Mucosa of stomach (tissue), 1 donor: Measurements from ENCODE around the gene ZNF518A.

Experiments
- H3K27me3 ChIP-seq: one replicate; pipeline ENCODE4 v1.7.0; 2013; ENCODE audit warnings: mild to moderate bottlenecking, low read length; ENCODE audit not compliant: control insufficient read depth, insufficient read depth
- H3K36me3 ChIP-seq: one replicate; pipeline ENCODE4 v1.7.0; 2013; ENCODE audit warnings: low read length; ENCODE audit not compliant: control insufficient read depth, insufficient read depth
- H3K4me1 ChIP-seq: one replicate; pipeline ENCODE4 v1.7.0; 2013; ENCODE audit warnings: mild to moderate bottlenecking, low read length; ENCODE audit not compliant: control insufficient read depth, insufficient read depth
- H3K4me3 ChIP-seq: one replicate; pipeline ENCODE4 v1.7.0; 2013; ENCODE audit warnings: low read length
- H3K9ac ChIP-seq: one replicate; pipeline ENCODE4 v1.7.0; 2013; ENCODE audit warnings: mild to moderate bottlenecking, low read length, moderate library complexity
- H3K9me3 ChIP-seq: one replicate; pipeline ENCODE4 v1.7.0; 2013; ENCODE audit warnings: mild to moderate bottlenecking, low read length, moderate library complexity; ENCODE audit not compliant: control insufficient read depth
- donor health status: Pancreatic carcinoma.

The ZNF518A gene

GRCh38 chr10:96112531-96112930 is 17.6 kb upstream of the ZNF518A start:
- no peaks in the 10 kb centered on the region for H3K4me1 ChIP-seq
- H3K27me3 ChIP-seq = peaks cover 37% of the 10 kb centered on the region
- H3K36me3 ChIP-seq = no peaks in the 10 kb centered on the region

GRCh38 chr10:96118604-96119450 is 11.3 kb upstream of the ZNF518A start:
- H3K4me1 ChIP-seq = no peaks in the 10 kb centered on the region
- H3K4me3 ChIP-seq = no peak overlapping the region
- peaks cover 9% of the 10 kb centered on the region for H3K27me3 ChIP-seq

More at GRCh38 chr10:96112531-96112930, 17.6 kb upstream of the ZNF518A start:
- H3K9ac ChIP-seq = no peak overlapping the region
- no peaks in the 10 kb centered on the region for H3K9me3 ChIP-seq
- H3K4me3 ChIP-seq = no peak overlapping the region

DNA sequence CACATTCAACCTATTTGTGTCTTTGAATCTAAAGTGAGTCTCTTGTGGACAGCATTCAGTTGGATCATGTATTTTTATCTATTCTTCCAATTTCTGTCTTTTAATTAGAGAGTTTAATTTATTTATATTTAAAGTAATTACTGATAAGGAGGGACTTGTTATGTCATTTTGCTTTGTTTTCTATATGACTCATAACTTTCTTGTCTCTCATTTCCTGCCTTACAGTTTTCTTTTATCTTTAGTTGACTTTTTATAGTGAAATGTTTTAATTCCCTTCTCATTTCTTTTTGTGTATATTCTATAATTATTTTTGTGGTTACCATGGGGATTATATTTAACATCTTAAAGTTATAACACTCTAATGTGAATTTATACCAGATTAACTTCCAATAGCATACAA is 7.3 kb upstream of the ZNF518A start:
- H3K9ac ChIP-seq = no peak overlapping the region
- H3K27me3 ChIP-seq = peaks cover 5% of the 10 kb centered on the region
- H3K9me3 ChIP-seq = no peaks in the 10 kb centered on the region
- H3K4me3 ChIP-seq = no peak overlapping the region
- no peaks in the 10 kb centered on the region for H3K36me3 ChIP-seq
- H3K4me1 ChIP-seq = no peaks in the 10 kb centered on the region

More at GRCh38 chr10:96118604-96119450, 11.3 kb upstream of the ZNF518A start:
- no peaks in the 10 kb centered on the region for H3K36me3 ChIP-seq
- H3K9ac ChIP-seq = no peak overlapping the region
- H3K9me3 ChIP-seq = no peaks in the 10 kb centered on the region

DNA sequence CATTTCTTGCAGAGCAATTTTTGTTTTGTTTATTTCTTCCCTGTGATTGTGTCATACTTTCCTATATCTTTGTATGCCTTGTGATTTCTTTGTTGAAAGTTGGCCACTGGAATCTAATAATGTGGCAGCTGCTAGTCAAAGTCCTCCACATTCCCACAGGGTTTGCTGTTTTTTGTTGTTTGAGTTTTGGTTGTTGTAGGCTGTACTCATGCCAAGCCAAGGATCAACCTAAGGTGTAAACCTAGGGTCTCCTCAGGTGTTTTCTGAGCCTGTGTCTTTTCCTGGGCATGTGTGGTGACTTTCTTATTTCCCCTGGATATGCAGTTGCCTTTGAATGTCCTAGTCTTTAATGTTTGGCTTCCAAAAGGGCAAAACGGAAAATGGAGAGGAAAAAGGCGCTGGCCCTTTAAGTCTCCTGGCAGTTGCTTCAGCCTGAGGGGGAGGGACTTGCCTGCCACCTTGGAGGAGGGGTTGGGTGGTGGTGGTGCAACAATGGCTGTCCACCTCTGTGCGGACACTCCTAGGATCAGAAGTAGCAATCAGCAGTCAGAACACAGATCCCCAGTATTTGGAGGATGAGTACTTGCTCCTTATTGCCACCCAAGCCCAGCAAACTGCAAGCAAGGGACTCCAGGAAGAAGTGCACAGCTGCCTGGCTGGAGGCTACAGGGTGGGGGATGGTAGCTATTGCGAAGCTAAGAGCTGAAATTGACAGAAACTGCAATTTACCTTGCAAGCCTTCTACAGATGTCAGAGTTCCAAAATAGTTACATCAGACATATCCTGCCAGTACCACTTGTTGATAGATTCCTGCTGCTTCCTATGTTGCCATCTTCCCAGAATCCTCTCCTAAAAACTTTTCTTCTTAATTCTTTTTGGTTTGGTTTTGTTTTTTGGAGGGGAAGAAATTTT is 5.6 kb upstream of the ZNF518A start:
- H3K9me3 ChIP-seq = no peaks in the 10 kb centered on the region
- peaks cover 4% of the 10 kb centered on the region for H3K4me1 ChIP-seq
- peak overlapping the region; percentile 45 for H3K4me3 ChIP-seq
- H3K27me3 ChIP-seq = peaks cover 4% of the 10 kb centered on the region
- no peaks in the 10 kb centered on the region for H3K36me3 ChIP-seq
- H3K9ac ChIP-seq = peak overlapping the region; percentile 33

- Histone ChIP-seq H3K27me3 (peaks cover 4% of the 10 kb centered on the region), H3K36me3 (no peaks in the 10 kb centered on the region), H3K4me1 (peaks cover 6% of the 10 kb centered on the region), H3K9me3 (no peaks in the 10 kb centered on the region), H3K4me3 (no peak overlapping the region), H3K9ac (no peak overlapping the region)
Observed at GRCh38 chr10:96125142-96125515, 5.0 kb upstream of the ZNF518A start.

GRCh38 chr10:96130326-96130995 is 364 bp downstream of the ZNF518A start:
- H3K27me3 ChIP-seq = peaks cover 4% of the 10 kb centered on the region
- H3K4me3 ChIP-seq = peak overlapping the region; percentile 96
- H3K9me3 ChIP-seq = no peaks in the 10 kb centered on the region
- H3K9ac ChIP-seq = peak overlapping the region; percentile 98
- H3K36me3 ChIP-seq = no peaks in the 10 kb centered on the region
- H3K4me1 ChIP-seq = peaks cover 6% of the 10 kb centered on the region

DNA sequence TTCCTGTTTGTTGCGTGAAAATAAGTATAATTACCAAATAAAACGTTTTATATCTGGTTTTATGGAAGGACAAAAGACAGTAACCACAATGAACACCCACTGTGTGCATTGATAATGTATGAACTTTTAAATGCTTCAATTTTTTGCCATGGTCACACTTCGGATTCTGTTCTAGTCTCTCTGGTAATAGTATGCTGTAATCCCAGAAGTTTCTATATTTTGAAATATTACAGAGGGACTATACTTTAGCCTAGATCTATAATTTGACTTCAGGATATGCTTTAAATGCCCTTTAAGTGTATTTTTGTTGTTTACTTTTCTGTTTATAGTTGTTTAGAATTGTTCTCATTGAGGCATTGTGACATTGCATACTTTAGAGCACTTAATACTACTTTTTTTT is 1.5 kb downstream of the ZNF518A start:
- Histone ChIP-seq H3K4me3 (no peak overlapping the region), H3K27me3 (peaks cover 4% of the 10 kb centered on the region), H3K9me3 (no peaks in the 10 kb centered on the region), H3K9ac (no peak overlapping the region), H3K4me1 (peaks cover 6% of the 10 kb centered on the region), H3K36me3 (no peaks in the 10 kb centered on the region)

DNA sequence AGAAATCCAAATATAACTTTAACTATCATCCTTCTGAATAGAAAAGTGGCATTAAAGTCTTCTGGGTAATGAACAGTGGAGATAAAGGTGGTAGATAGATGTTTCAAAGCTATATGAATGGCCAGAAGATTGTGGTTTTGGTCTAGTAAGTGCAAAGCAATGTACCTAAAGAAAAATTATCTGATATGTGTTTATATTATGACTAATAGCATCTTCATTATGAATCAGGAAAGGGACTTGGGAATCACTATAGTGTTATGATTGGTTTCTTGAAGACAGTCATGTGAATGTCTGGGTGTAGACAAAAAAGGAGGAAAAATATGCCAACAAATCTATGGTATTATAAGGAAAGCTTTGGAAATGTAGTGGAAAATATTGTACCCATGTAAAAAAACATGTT is 3.0 kb downstream of the ZNF518A start:
- Histone ChIP-seq H3K9ac (no peak overlapping the region), H3K4me3 (no peak overlapping the region), H3K36me3 (no peaks in the 10 kb centered on the region), H3K9me3 (no peaks in the 10 kb centered on the region), H3K27me3 (no peaks in the 10 kb centered on the region), H3K4me1 (peaks cover 6% of the 10 kb centered on the region)

DNA sequence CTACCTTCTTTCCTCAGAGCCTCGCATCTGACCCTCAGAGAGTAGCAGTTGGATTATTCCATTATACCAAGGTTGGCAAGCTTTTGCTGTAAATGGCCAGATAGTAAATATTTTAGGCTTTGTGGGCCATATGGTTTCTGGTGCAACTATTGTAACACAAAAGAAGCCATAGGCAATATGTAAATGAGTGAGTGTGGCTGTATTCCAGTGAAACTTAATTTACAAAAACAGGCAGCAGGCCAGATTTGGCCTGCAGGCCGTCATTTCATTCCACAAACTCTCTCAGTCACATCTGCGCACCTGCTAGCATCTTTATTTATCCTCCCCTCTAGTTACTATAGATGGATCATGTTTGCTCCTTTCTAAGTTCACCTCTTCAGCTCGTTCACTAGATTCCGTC is 6.7 kb downstream of the ZNF518A start:
- Histone ChIP-seq H3K9ac (no peak overlapping the region), H3K4me1 (no peaks in the 10 kb centered on the region), H3K4me3 (no peak overlapping the region), H3K27me3 (no peaks in the 10 kb centered on the region), H3K36me3 (no peaks in the 10 kb centered on the region), H3K9me3 (no peaks in the 10 kb centered on the region)

- Histone ChIP-seq H3K27me3 (no peaks in the 10 kb centered on the region), H3K4me3 (no peak overlapping the region), H3K9me3 (no peaks in the 10 kb centered on the region), H3K36me3 (no peaks in the 10 kb centered on the region), H3K4me1 (no peaks in the 10 kb centered on the region), H3K9ac (no peak overlapping the region)
Observed at GRCh38 chr10:96137567-96137966, 7.5 kb downstream of the ZNF518A start.

DNA sequence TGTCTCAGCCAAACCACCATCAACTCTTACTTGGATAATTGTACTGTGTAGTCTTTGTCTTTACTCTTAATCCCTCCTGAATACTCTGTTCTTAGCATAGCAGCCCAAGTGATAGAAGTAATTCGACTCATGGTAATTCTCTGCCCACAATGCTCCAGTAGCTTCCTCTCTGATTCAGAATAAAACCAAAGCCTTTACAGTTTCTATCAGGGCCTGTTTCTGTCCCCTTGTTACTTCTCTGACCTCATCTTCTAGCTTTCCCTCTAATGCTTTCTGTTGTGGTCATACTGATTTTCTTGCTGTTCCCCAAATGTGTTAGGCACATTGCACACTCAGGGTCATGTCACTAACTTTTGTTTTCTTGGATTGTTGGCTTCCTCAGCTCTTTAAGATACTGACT is 8.0 kb downstream of the ZNF518A start:
- H3K36me3 ChIP-seq = no peaks in the 10 kb centered on the region
- no peaks in the 10 kb centered on the region for H3K9me3 ChIP-seq
- no peaks in the 10 kb centered on the region for H3K4me1 ChIP-seq
- H3K4me3 ChIP-seq = no peak overlapping the region
- H3K27me3 ChIP-seq = no peaks in the 10 kb centered on the region
- H3K9ac ChIP-seq = no peak overlapping the region

GRCh38 chr10:96152437-96152836 is 22.3 kb downstream of the ZNF518A start:
- Histone ChIP-seq H3K27me3 (no peaks in the 10 kb centered on the region), H3K4me3 (no peak overlapping the region), H3K9ac (no peak overlapping the region), H3K4me1 (no peaks in the 10 kb centered on the region), H3K9me3 (no peaks in the 10 kb centered on the region), H3K36me3 (peaks cover 6% of the 10 kb centered on the region)
